Adrenal gland (tissue), 5 donors: ENCODE results near the gene SDHAF2.

ENCODE experiments used
- POLR2A ChIP-seq, 2 donors: fragments of 450-650 bp; IDR thresholded peaks; one replicate each; pipeline ENCODE4 v1.6.1; 2017; ENCODE audit warnings: antibody characterized with exemption in 2 of 2, mild to moderate bottlenecking in 2 of 2, moderate library complexity in 1 of 2
- TF ChIP-seq, protein P1 (sequence below), 6 experiments: fragments of 450-650 bp in 4 of 6; fragments of 200-600 bp in 2 of 6; sonication (generic) in 1 of 6; IDR thresholded peaks; 1 replicate in 5 of 6; 2 replicates in 1 of 6; pipeline versions ENCODE4 v1.5.1 to v1.8.0; 2016 to 2021; ENCODE audit warnings: antibody characterized with exemption in 6 of 6, mild to moderate bottlenecking in 2 of 6, moderate library complexity in 1 of 6
- donor health status: DM: no; HTN: no; CAD: no.

DNA sequence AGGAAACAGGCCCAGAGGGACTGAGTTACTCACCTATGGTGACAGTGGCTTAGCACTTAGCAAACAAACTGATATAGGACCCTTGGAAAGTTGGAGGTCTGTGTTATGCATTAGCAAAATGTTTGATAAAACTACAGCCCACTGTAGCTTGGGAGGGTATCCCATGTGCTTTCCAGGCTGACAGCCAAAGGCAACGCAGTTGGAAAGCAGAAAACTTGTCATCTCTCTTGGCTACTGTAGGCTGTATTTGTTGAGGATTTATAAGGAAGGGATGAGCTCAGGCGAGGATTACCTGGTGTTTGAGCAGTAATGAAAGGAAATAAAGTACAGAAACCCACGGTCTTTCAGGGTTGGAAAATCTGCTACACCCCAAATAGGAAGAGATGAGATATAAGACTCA, 23.8 kb downstream of the SDHAF2 start:
- TF ChIP-seq, protein P1, sequence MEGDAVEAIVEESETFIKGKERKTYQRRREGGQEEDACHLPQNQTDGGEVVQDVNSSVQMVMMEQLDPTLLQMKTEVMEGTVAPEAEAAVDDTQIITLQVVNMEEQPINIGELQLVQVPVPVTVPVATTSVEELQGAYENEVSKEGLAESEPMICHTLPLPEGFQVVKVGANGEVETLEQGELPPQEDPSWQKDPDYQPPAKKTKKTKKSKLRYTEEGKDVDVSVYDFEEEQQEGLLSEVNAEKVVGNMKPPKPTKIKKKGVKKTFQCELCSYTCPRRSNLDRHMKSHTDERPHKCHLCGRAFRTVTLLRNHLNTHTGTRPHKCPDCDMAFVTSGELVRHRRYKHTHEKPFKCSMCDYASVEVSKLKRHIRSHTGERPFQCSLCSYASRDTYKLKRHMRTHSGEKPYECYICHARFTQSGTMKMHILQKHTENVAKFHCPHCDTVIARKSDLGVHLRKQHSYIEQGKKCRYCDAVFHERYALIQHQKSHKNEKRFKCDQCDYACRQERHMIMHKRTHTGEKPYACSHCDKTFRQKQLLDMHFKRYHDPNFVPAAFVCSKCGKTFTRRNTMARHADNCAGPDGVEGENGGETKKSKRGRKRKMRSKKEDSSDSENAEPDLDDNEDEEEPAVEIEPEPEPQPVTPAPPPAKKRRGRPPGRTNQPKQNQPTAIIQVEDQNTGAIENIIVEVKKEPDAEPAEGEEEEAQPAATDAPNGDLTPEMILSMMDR (IDR thresholded peaks at IDR 0.05), result no peak
- TF ChIP-seq POLR2A (IDR thresholded peaks at IDR 0.05), result no peak
